ENCODE measurements around the gene CT45A8. TPM values are rescaled to one million over a fixed set of nuclear protein-coding genes. Genes with fewer than 3 reads are reported as not detected.
"Not testable (repeated sequence)": the region's sequence is repeated elsewhere in the genome, so short reads cannot be mapped to it uniquely, and the experiment has no call there.

The CT45A8 gene
- total RNA-seq (2011; cell fraction: chromatin; rRNA removed; ENCODE audit: low replicate concordance): not detected in 2 replicates
- total RNA-seq (2011; cell fraction: nucleolus; rRNA removed): not detected in 2 replicates
- not detected in 2 replicates for total RNA-seq (2011; cell fraction: nucleoplasm; rRNA removed)
- total RNA-seq (2014; rRNA removed): 6.7 and 9.8 TPM in 2 replicates
- total RNA-seq (2014; rRNA removed; fragmentation: Illumina TruSeq; extraction: Trizol): 6.5 and 6.6 TPM in 2 replicates
- total RNA-seq (2015; rRNA removed; fragmentation: Illumina TruSeq; extraction: Trizol): not detected in 2 replicates
- 27.7 and 30.0 TPM in 2 replicates for total RNA-seq (2021)
- not detected in 2 replicates for polyA plus RNA-seq (2011; rRNA removed)
- not detected in 2 replicates for polyA plus RNA-seq (2011; cell fraction: cytosol; rRNA removed)
- 0.34 TPM in 1 of 2 replicates, not detected in the other for polyA plus RNA-seq (2011; cell fraction: nucleus; rRNA removed)
- 0.60 and 5.7 TPM in 2 replicates for polyA plus RNA-seq (2012)
- polyA plus RNA-seq (2014; fragmentation: Illumina TruSeq; extraction: Trizol): not detected in 2 replicates
- 10 to 100 TPM in 1 of 2 experiments, 1 to 10 TPM in 1; 9.6 to 10.9 TPM for polyA plus RNA-seq (2014; fragmentation: Nextera tagmentation; extraction: Ambion mirVana)
- not detected in 2 replicates for polyA plus RNA-seq (2014; rRNA removed)
- polyA minus RNA-seq (2011; rRNA and poly(A)+ RNA removed): 37.5 and 57.3 TPM in 2 replicates
- polyA minus RNA-seq (2011; cell fraction: cytosol; rRNA and poly(A)+ RNA removed): 13.3 TPM in 1 of 2 replicates, not detected in the other
- 3.7 TPM in 1 of 2 replicates, not detected in the other for polyA minus RNA-seq (2011; cell fraction: nucleus; rRNA and poly(A)+ RNA removed)
- percentile 24 among the genes with signal in this experiment for Bru-seq, nascent RNA
- BruChase-seq, experiment 1, labeled RNA remaining after a 2-hour chase: percentile 17 among the genes with signal in this experiment
- BruChase-seq, experiment 2, labeled RNA remaining after a 6-hour chase: percentile 17 among the genes with signal in this experiment
- long read RNA-seq, experiment 1, partial matches to known transcripts: 0 of 79 reads
- long read RNA-seq, experiment 1, other reads (novel, unspliced or antisense): 79 of 79 reads
- long read RNA-seq, experiment 2: 0 reads
- long read RNA-seq, experiment 3: 0 reads

GRCh38 chrX:135854438-135854837, at the start of gene CT45A8:
TSS of gene CT45A8 (minus strand) at chrX:135854538. CDS start at chrX:135850783, 3,755 bp downstream.
- H3K79me2 ChIP-seq (ENCODE audit: control insufficient read depth, insufficient read depth, low read length); H3K9ac ChIP-seq (ENCODE audit: insufficient read depth in 1 of 2, low read depth in 2 of 2, low read length in 2 of 2); intact Hi-C loops (cut with micrococcal nuclease); POLR2A ChIA-PET; H3K27ac ChIP-seq (ENCODE audit: extremely low read depth, low read depth, low read length); H3K9me1 ChIP-seq (ENCODE audit: control insufficient read depth, insufficient read depth, low read length); H4K20me1 ChIP-seq (replicated peaks; ENCODE audit: control insufficient read depth, insufficient read depth, low read length); H3K4me2 ChIP-seq (ENCODE audit: insufficient read depth, low read length); H3K27me3 ChIP-seq (ENCODE audit: control insufficient read depth in 2 of 2, insufficient read depth in 2 of 2, low read length in 2 of 2); H2AFZ ChIP-seq (ENCODE audit: low read depth, low read length); FAIRE-seq; DNase-seq (ENCODE audit: extremely low read depth in 1 of 4, low spot score in 3 of 4); in situ Hi-C loops (cut with MboI); H3K36me3 ChIP-seq (ENCODE audit: control insufficient read depth, insufficient read depth, low read length); H3K4me3 ChIP-seq; H3K9me3 ChIP-seq (replicated peaks; ENCODE audit: control insufficient read depth, insufficient read depth, low read depth, low read length); BruUV-seq (replicated peaks); CTCF ChIA-PET (ENCODE audit: low intra/inter-chr PET ratio); ATAC-seq; H3K4me1 ChIP-seq (replicated peaks in 1 of 2; ENCODE audit: control insufficient read depth in 2 of 2, insufficient read depth in 2 of 2, low read length in 2 of 2): not testable (repeated sequence)
- no CpG with 5 or more reads among the region's 17 CpGs for WGBS (ENCODE audit: insufficient coverage, low coverage, missing lambda C conversion rate)
